HepG2 (cell line): Measurements from ENCODE around the gene PPIL6. TPM values are rescaled to one million over a fixed set of nuclear protein-coding genes. Genes with fewer than 3 reads are reported as not detected.

Experiments
- ATAC-seq: fragments of 200-7000 bp; cut with Tn5 transposase; 3 replicates; pipeline ENCODE4 v1.9.1; 2020; ENCODE audit warnings: mild to moderate bottlenecking, moderate library complexity
- BruUV-seq: library from RNA; stranded (reverse); fragments of 400-500 nt; replicated peaks from 2 replicates; lab custom pipeline; 2021; lab: Mats Ljungman, UMichigan
- CTCF ChIA-PET: fragments of 300-600 bp; formaldehyde crosslinking; extraction: SDS; loops from one replicate; lab custom pipeline; 2021; ENCODE audit warnings: low total read pairs, inconsistent platforms, low intra/inter-chr PET ratio; lab: Yijun Ruan, JAX
- POLR2A ChIA-PET: fragments of 350-600 bp; sonication (Branson Sonifier 250); formaldehyde crosslinking; loops from one replicate; lab custom pipeline; 2020; ENCODE audit warnings: antibody characterized with exemption, inconsistent platforms; lab: Yijun Ruan, JAX
- DNase-seq: peaks from one replicate; pipeline ENCODE4 v3.0.0-alpha.2; 2015; ENCODE audit warnings: low spot score
- FAIRE-seq: peaks from 3 replicates; lab custom pipeline; 2011; peaks lifted over from hg19 to GRCh38; lab: Jason Lieb, UNC
- H2AFZ ChIP-seq: one replicate; pipeline ENCODE4 v1.6.1; 2011; ENCODE audit warnings: low read length, inconsistent platforms
- H3K27ac ChIP-seq: fragments of 300-600 bp; 3 replicates; pipeline ENCODE4 v1.8.0; 2011; ENCODE audit warnings: mixed run types, mild to moderate bottlenecking, mixed read lengths, low read length, inconsistent platforms; ENCODE audit not compliant: insufficient read depth; ENCODE audit errors: extremely low read length
- H3K27me3 ChIP-seq, 2 experiments: fragments of 200-600 bp in 1 of 2; 2 replicates in 1 of 2; 3 replicates in 1 of 2; pipeline versions ENCODE4 v1.6.0 to v1.8.0; 2011; ENCODE audit warnings: low read length in 2 of 2, mild to moderate bottlenecking in 2 of 2, moderate library complexity in 2 of 2, inconsistent platforms in 1 of 2; ENCODE audit not compliant: insufficient read depth in 2 of 2, control insufficient read depth in 1 of 2
- H3K36me3 ChIP-seq, 2 experiments: fragments of 200-600 bp in 1 of 2; replicated peaks in 1 of 2; 2 replicates in 1 of 2; 3 replicates in 1 of 2; pipeline versions ENCODE4 v1.5.1 to v1.8.0; 2011; ENCODE audit warnings: low read length in 2 of 2, inconsistent platforms in 1 of 2; ENCODE audit not compliant: insufficient read depth in 2 of 2, control insufficient read depth in 1 of 2
- H3K4me1 ChIP-seq: 2 replicates; pipeline ENCODE4 v1.5.1; 2012; ENCODE audit warnings: low read length, inconsistent platforms; ENCODE audit not compliant: insufficient read depth
- H3K4me2 ChIP-seq: 2 replicates; pipeline ENCODE4 v1.6.0; 2011; ENCODE audit warnings: low read depth, low read length, inconsistent platforms
- H3K4me3 ChIP-seq, 3 experiments: fragments of 200-600 bp in 1 of 3; sonication (generic), shearing (Covaris generic) in 1 of 3; replicated peaks in 1 of 3; 2 replicates each; pipeline ENCODE4 v1.5.1; 2011 to 2016; ENCODE audit warnings: low read length in 3 of 3, inconsistent platforms in 2 of 3, low read depth in 2 of 3, mild to moderate bottlenecking in 2 of 3, control low read depth in 1 of 3, mixed read lengths in 1 of 3; ENCODE audit not compliant: insufficient read depth in 1 of 3
- H3K79me2 ChIP-seq: one replicate; pipeline ENCODE4 v1.6.1; 2011; ENCODE audit warnings: low read length, inconsistent platforms; ENCODE audit not compliant: insufficient read depth
- H3K9ac ChIP-seq: 2 replicates; pipeline ENCODE4 v1.6.0; 2011; ENCODE audit warnings: mild to moderate bottlenecking, low read depth, low read length, inconsistent platforms; ENCODE audit not compliant: insufficient read depth
- H3K9me3 ChIP-seq: 2 replicates; pipeline ENCODE4 v1.5.1; 2012; ENCODE audit warnings: mild to moderate bottlenecking, low read length
- H4K20me1 ChIP-seq: 2 replicates; pipeline ENCODE4 v1.6.0; 2011; ENCODE audit warnings: inconsistent platforms, mild to moderate bottlenecking, low read length, moderate library complexity; ENCODE audit not compliant: insufficient read depth
- DR1 ChIP-seq: sonication (generic); formaldehyde crosslinking; IDR thresholded peaks from 2 replicates; pipeline ENCODE4 v1.8.0; 2021; ENCODE audit warnings: mild to moderate bottlenecking, missing genetic modification reagents, inconsistent platforms
- FOSL1 ChIP-seq: sonication (generic); formaldehyde crosslinking; IDR thresholded peaks from 2 replicates; pipeline ENCODE4 v1.9.0; 2021; ENCODE audit warnings: missing genetic modification reagents, borderline replicate concordance
- HES4 ChIP-seq: sonication (generic); formaldehyde crosslinking; IDR thresholded peaks from 2 replicates; pipeline ENCODE4 v1.9.0; 2021; ENCODE audit warnings: mild to moderate bottlenecking, missing genetic modification reagents, borderline replicate concordance
- HNRNPH1 ChIP-seq: fragments of 200-400 bp; formaldehyde crosslinking; optimal IDR thresholded peaks from 2 replicates; pipeline ENCODE3; 2017; ENCODE audit warnings: mild to moderate bottlenecking, low read depth, low read length
- MATR3 ChIP-seq: sonication (generic); formaldehyde crosslinking; IDR thresholded peaks from 2 replicates; pipeline ENCODE4 v1.4.0; 2020; ENCODE audit warnings: missing genetic modification reagents
- PTBP1 ChIP-seq: fragments of 200-400 bp; formaldehyde crosslinking; IDR thresholded peaks from 2 replicates; pipeline ENCODE4 v1.6.1; 2018; ENCODE audit warnings: low read length, low read depth; ENCODE audit not compliant: poor library complexity, severe bottlenecking
- TAF1 ChIP-seq: sonication (generic); formaldehyde crosslinking; IDR thresholded peaks from 2 replicates; pipeline ENCODE4 v1.4.0; 2020; ENCODE audit warnings: missing genetic modification reagents
- TOPORS ChIP-seq: sonication (generic); formaldehyde crosslinking; IDR thresholded peaks from 2 replicates; pipeline ENCODE4 v1.8.0; 2023; ENCODE audit warnings: mild to moderate bottlenecking, missing genetic modification reagents
- ZKSCAN5 ChIP-seq: sonication (generic); formaldehyde crosslinking; IDR thresholded peaks from 2 replicates; pipeline ENCODE4 v1.5.1; 2020; ENCODE audit warnings: mild to moderate bottlenecking, missing genetic modification reagents
- ZNF792 ChIP-seq: IDR thresholded peaks from 2 replicates; pipeline ENCODE4 v1.6.1; 2016
- WGBS: methylation state at CpG from one replicate; pipeline ENCODE4 v1.1.6; 2017; ENCODE audit warnings: low lambda C conversion rate; 5-methylcytosine and 5-hydroxymethylcytosine counted together
- in situ Hi-C: cut with HindIII; loops from 2 replicates; pipeline ENCODE4 v1.10.0; 2017; ENCODE audit warnings: low pct_unique_long_range_greater_than_20kb; ENCODE audit not compliant: extremely low pct_ligation_motif_present
- intact Hi-C: fragments of 100-400 bp; cut with micrococcal nuclease; formaldehyde crosslinking; loops from one replicate; pipeline ENCODE4 v1.10.0; 2022; ENCODE audit not compliant: unreplicated experiment
- polyA plus RNA-seq, 8 experiments: library from polyadenylated mRNA; depleted of rRNA in 3 of 8; stranded (reverse) in 7 of 8; unstranded in 1 of 8; fragments of >200 nt; fragmentation: Illumina TruSeq in 4 of 8; extraction: Trizol in 4 of 8; gene quantifications; 2 replicates each; pipeline versions ENCODE4 v1.2.1 to v1.2.3, GENCODE V29; 2011 to 2016; ENCODE audit warnings: low read depth in 4 of 8, missing spikeins in 1 of 8, mixed read lengths in 1 of 8; ENCODE audit not compliant: insufficient read depth in 1 of 8
- total RNA-seq, 5 experiments: library from RNA; depleted of rRNA; stranded (reverse); fragments of >200 nt; fragmentation: Illumina TruSeq; extraction: Trizol; gene quantifications; 2 replicates each; pipeline ENCODE4 v1.2.3, GENCODE V29; 2016; ENCODE audit warnings: low read depth in 1 of 5
- TF ChIP-seq, protein P1 (sequence below): sonication (generic); formaldehyde crosslinking; conservative IDR thresholded peaks from 2 replicates; pipeline ENCODE4 v1.4.0; 2020; ENCODE audit warnings: mild to moderate bottlenecking, missing genetic modification reagents, moderate library complexity
- TF ChIP-seq, protein P2 (sequence below): fragments of 450-650 bp; IDR thresholded peaks from 2 replicates; pipeline ENCODE4 v1.6.1; 2016
- TF ChIP-seq, protein P3 (sequence below): sonication (generic); IDR thresholded peaks from 2 replicates; pipeline ENCODE4 v1.6.1; 2016; ENCODE audit warnings: low read depth, borderline replicate concordance

Gene PPIL6
- total and polyA plus RNA-seq, 2 of the 13 experiments (the other 11 are each of a cell fraction or from before 2014, with no cell fraction given) = 0.22 to 0.46 TPM

DNA sequence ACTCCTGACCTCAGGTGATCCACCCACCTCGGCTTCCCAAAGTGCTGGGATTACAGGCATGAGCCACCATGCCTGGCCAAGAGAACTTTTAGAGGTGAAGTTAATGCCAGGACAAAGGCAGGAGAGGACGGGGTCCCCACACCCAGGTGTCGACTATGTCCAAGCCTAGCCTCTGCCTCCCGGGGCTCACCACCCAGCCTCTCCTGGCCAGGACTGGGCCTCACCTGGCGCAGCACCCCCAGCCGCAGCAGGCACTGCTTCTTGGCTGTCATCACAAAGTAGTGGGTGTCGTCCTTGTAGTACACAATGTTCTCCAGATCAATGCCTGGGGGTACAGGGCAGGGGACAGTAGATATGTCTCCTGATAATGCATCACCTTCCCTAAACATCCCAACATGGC, 10.9 kb upstream of the PPIL6 start:
- no peaks in the 10 kb centered on the region for H3K9me3 ChIP-seq
- intact Hi-C loops = no loop called here
- no peaks in the 10 kb centered on the region for H4K20me1 ChIP-seq
- 100% methylated on average over 1 of the region's 7 CpGs for WGBS
- in situ Hi-C loops = no loop called here
- no peak overlapping the region for H3K4me2 ChIP-seq
- BruUV-seq = no TSS peak
- H3K79me2 ChIP-seq = no peaks in the 10 kb centered on the region
- H3K27ac ChIP-seq = no peak overlapping the region
- no peak overlapping the region for H3K9ac ChIP-seq
- POLR2A ChIA-PET = no interaction called here
- no peak for FAIRE-seq
- no peaks in the 10 kb centered on the region; a peak in 2 of 5 replicates for H3K36me3 ChIP-seq
- H3K27me3 ChIP-seq = no peaks in the 10 kb centered on the region
- H3K4me3 ChIP-seq = no peak overlapping the region
- H3K4me1 ChIP-seq = peaks cover 11% of the 10 kb centered on the region
- CTCF ChIA-PET = no interaction called here
- H2AFZ ChIP-seq = no peak overlapping the region
- TF ChIP-seq, protein P1, sequence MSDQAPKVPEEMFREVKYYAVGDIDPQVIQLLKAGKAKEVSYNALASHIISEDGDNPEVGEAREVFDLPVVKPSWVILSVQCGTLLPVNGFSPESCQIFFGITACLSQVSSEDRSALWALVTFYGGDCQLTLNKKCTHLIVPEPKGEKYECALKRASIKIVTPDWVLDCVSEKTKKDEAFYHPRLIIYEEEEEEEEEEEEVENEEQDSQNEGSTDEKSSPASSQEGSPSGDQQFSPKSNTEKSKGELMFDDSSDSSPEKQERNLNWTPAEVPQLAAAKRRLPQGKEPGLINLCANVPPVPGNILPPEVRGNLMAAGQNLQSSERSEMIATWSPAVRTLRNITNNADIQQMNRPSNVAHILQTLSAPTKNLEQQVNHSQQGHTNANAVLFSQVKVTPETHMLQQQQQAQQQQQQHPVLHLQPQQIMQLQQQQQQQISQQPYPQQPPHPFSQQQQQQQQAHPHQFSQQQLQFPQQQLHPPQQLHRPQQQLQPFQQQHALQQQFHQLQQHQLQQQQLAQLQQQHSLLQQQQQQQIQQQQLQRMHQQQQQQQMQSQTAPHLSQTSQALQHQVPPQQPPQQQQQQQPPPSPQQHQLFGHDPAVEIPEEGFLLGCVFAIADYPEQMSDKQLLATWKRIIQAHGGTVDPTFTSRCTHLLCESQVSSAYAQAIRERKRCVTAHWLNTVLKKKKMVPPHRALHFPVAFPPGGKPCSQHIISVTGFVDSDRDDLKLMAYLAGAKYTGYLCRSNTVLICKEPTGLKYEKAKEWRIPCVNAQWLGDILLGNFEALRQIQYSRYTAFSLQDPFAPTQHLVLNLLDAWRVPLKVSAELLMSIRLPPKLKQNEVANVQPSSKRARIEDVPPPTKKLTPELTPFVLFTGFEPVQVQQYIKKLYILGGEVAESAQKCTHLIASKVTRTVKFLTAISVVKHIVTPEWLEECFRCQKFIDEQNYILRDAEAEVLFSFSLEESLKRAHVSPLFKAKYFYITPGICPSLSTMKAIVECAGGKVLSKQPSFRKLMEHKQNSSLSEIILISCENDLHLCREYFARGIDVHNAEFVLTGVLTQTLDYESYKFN (CRISPR knock-in tag) = no peak
- TF ChIP-seq MATR3 (CRISPR knock-in tag) (no peak), HNRNPH1 (no peak), HES4 (no peak), TAF1 (CRISPR knock-in tag) (no peak), PTBP1 (no peak), ZKSCAN5 (CRISPR knock-in tag) (no peak), FOSL1 (no peak), TOPORS (CRISPR knock-in tag) (no peak), DR1 (no peak), ZNF792 (CRISPR knock-in tag) (no peak)
- TF ChIP-seq, protein P2, sequence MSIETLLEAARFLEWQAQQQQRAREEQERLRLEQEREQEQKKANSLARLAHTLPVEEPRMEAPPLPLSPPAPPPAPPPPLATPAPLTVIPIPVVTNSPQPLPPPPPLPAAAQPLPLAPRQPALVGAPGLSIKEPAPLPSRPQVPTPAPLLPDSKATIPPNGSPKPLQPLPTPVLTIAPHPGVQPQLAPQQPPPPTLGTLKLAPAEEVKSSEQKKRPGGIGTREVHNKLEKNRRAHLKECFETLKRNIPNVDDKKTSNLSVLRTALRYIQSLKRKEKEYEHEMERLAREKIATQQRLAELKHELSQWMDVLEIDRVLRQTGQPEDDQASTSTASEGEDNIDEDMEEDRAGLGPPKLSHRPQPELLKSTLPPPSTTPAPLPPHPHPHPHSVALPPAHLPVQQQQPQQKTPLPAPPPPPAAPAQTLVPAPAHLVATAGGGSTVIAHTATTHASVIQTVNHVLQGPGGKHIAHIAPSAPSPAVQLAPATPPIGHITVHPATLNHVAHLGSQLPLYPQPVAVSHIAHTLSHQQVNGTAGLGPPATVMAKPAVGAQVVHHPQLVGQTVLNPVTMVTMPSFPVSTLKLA = no peak
- TF ChIP-seq, protein P3, sequence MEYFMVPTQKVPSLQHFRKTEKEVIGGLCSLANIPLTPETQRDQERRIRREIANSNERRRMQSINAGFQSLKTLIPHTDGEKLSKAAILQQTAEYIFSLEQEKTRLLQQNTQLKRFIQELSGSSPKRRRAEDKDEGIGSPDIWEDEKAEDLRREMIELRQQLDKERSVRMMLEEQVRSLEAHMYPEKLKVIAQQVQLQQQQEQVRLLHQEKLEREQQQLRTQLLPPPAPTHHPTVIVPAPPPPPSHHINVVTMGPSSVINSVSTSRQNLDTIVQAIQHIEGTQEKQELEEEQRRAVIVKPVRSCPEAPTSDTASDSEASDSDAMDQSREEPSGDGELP = no peak
- DNase-seq = no peak
- ATAC-seq = no peak
